ENCODE measurements around the gene MAN2A1.

Gene MAN2A1

GRCh38 chr5:109689740-109690241 lies at the start of gene MAN2A1:
Gene MAN2A1 (plus strand): TSS chr5:109689927. CDS start chr5:109690418, 491 bp downstream.
- DNase-seq (ENCODE audit: low spot score) = peak; percentile 77

GRCh38 chr5:109640976-109641375 lies 48.8 kb upstream of the MAN2A1 start:
- no peak for DNase-seq (ENCODE audit: low spot score)

GRCh38 chr5:109643791-109644350 lies 45.9 kb upstream of the MAN2A1 start:
- no peak for DNase-seq (ENCODE audit: low spot score)

GRCh38 chr5:109644829-109645228 lies 44.9 kb upstream of the MAN2A1 start:
- no peak for DNase-seq (ENCODE audit: low spot score)

GRCh38 chr5:109645707-109646192 lies 44.0 kb upstream of the MAN2A1 start:
- peak; percentile 14 for DNase-seq (ENCODE audit: low spot score)

- no peak for DNase-seq (ENCODE audit: low spot score)
Measured at GRCh38 chr5:109649318-109649717, 40.4 kb upstream of the MAN2A1 start.

- DNase-seq (ENCODE audit: low spot score) = no peak
Measured at GRCh38 chr5:109650493-109650892, 39.2 kb upstream of the MAN2A1 start.

- no peak for DNase-seq (ENCODE audit: low spot score)
Measured at GRCh38 chr5:109652096-109652495, 37.6 kb upstream of the MAN2A1 start.

GRCh38 chr5:109653042-109653441 lies 36.7 kb upstream of the MAN2A1 start:
- DNase-seq (ENCODE audit: low spot score) = no peak

- no peak for DNase-seq (ENCODE audit: low spot score)
Measured at GRCh38 chr5:109653561-109654239, 36.0 kb upstream of the MAN2A1 start.

GRCh38 chr5:109654455-109654854 lies 35.3 kb upstream of the MAN2A1 start:
- no peak for DNase-seq (ENCODE audit: low spot score)

- no peak for DNase-seq (ENCODE audit: low spot score)
Measured at GRCh38 chr5:109655841-109656240, 33.9 kb upstream of the MAN2A1 start.

- DNase-seq (ENCODE audit: low spot score) = no peak
Measured at GRCh38 chr5:109656829-109657228, 32.9 kb upstream of the MAN2A1 start.

- DNase-seq (ENCODE audit: low spot score) = no peak
Measured at GRCh38 chr5:109659901-109660300, 29.8 kb upstream of the MAN2A1 start.

GRCh38 chr5:109660301-109660700 lies 29.4 kb upstream of the MAN2A1 start:
- no peak for DNase-seq (ENCODE audit: low spot score)

GRCh38 chr5:109668237-109668636 lies 21.5 kb upstream of the MAN2A1 start:
- no peak for DNase-seq (ENCODE audit: low spot score)

GRCh38 chr5:109668668-109669422 lies 20.9 kb upstream of the MAN2A1 start:
- DNase-seq (ENCODE audit: low spot score) = no peak

- no peak for DNase-seq (ENCODE audit: low spot score)
Measured at GRCh38 chr5:109669991-109670706, 19.6 kb upstream of the MAN2A1 start.

- no peak for DNase-seq (ENCODE audit: low spot score)
Measured at GRCh38 chr5:109671136-109671535, 18.6 kb upstream of the MAN2A1 start.

- no peak for DNase-seq (ENCODE audit: low spot score)
Measured at GRCh38 chr5:109674596-109674995, 15.1 kb upstream of the MAN2A1 start.

GRCh38 chr5:109676920-109677319 lies 12.8 kb upstream of the MAN2A1 start:
- DNase-seq (ENCODE audit: low spot score) = no peak

- DNase-seq (ENCODE audit: low spot score) = no peak
Measured at GRCh38 chr5:109678447-109678846, 11.3 kb upstream of the MAN2A1 start.

Data from iPS-NIHi11 (cell line).